NT2/D1 (cell line): ENCODE data around the gene CRACDL.

ENCODE experiments used
- DNase-seq: peaks from one replicate; pipeline ENCODE4 v3.0.0-alpha.2; 2011; ENCODE audit warnings: low read depth, low spot score
- H3K27me3 ChIP-seq: 2 replicates; pipeline ENCODE4 v1.6.0; 2011; ENCODE audit warnings: mild to moderate bottlenecking; ENCODE audit not compliant: insufficient read length, insufficient read depth
- H3K36me3 ChIP-seq: 2 replicates; pipeline ENCODE4 v1.6.1; 2011; ENCODE audit warnings: mild to moderate bottlenecking, low read length, mixed read lengths; ENCODE audit not compliant: insufficient read depth, insufficient read length
- H3K4me1 ChIP-seq: 2 replicates; pipeline ENCODE4 v1.5.1; 2011; ENCODE audit not compliant: insufficient read depth, insufficient read length
- H3K4me3 ChIP-seq: 2 replicates; pipeline ENCODE4 v1.5.1; 2011; ENCODE audit warnings: low read depth; ENCODE audit not compliant: insufficient read length
- H3K9ac ChIP-seq: 2 replicates; pipeline ENCODE4 v1.6.0; 2011; ENCODE audit warnings: low read depth; ENCODE audit not compliant: insufficient read length
- H3K9me3 ChIP-seq: 2 replicates; pipeline ENCODE4 v1.5.1; 2011; ENCODE audit warnings: mild to moderate bottlenecking, low read length; ENCODE audit not compliant: insufficient read depth
- SUZ12 ChIP-seq: IDR thresholded peaks from 2 replicates; pipeline ENCODE4 v1.6.1; 2011; ENCODE audit not compliant: insufficient read length, insufficient read depth; ENCODE audit errors: extremely low read depth
- YY1 ChIP-seq: IDR thresholded peaks from 2 replicates; pipeline ENCODE4 v1.6.1; 2011; ENCODE audit not compliant: insufficient read length, insufficient read depth
- ZNF274 ChIP-seq: IDR thresholded peaks from 2 replicates; pipeline ENCODE4 v1.6.1; 2011; ENCODE audit warnings: mild to moderate bottlenecking, low read depth, low read length

CRACDL gene

GRCh38 chr2:98932164-98932563, 3.9 kb downstream of the CRACDL start:
- DNase-seq = no peak
- no peaks in the 10 kb centered on the region for H3K36me3 ChIP-seq
- no peak overlapping the region for H3K4me3 ChIP-seq
- TF ChIP-seq ZNF274 = no peak
- TF ChIP-seq YY1 = no peak
- H3K4me1 ChIP-seq = no peaks in the 10 kb centered on the region
- H3K9me3 ChIP-seq = no peaks in the 10 kb centered on the region
- no peak overlapping the region for H3K9ac ChIP-seq
- peaks cover 40% of the 10 kb centered on the region for H3K27me3 ChIP-seq

GRCh38 chr2:98931596-98931995, 4.4 kb downstream of the CRACDL start:
- Histone ChIP-seq H3K36me3 (no peaks in the 10 kb centered on the region), H3K4me1 (no peaks in the 10 kb centered on the region), H3K4me3 (no peak overlapping the region), H3K27me3 (peaks cover 35% of the 10 kb centered on the region), H3K9ac (no peak overlapping the region), H3K9me3 (no peaks in the 10 kb centered on the region)
- DNase-seq = no peak
- TF ChIP-seq YY1 (no peak), SUZ12 (no peak), ZNF274 (no peak)

GRCh38 chr2:98929920-98930319, 6.1 kb downstream of the CRACDL start:
- H3K36me3 ChIP-seq = no peaks in the 10 kb centered on the region
- H3K9me3 ChIP-seq = no peaks in the 10 kb centered on the region
- no peak for DNase-seq
- H3K4me3 ChIP-seq = no peak overlapping the region
- H3K27me3 ChIP-seq = peaks cover 22% of the 10 kb centered on the region
- H3K9ac ChIP-seq = no peak overlapping the region
- TF ChIP-seq ZNF274 = no peak
- no peak for TF ChIP-seq SUZ12
- no peak for TF ChIP-seq YY1
- no peaks in the 10 kb centered on the region for H3K4me1 ChIP-seq

GRCh38 chr2:98928242-98928641, 7.8 kb downstream of the CRACDL start:
- Histone ChIP-seq H3K9ac (no peak overlapping the region), H3K4me3 (no peak overlapping the region), H3K4me1 (no peaks in the 10 kb centered on the region), H3K9me3 (peaks cover 10% of the 10 kb centered on the region; the same call in 1 of the 2 replicates), H3K27me3 (peaks cover 6% of the 10 kb centered on the region), H3K36me3 (no peaks in the 10 kb centered on the region)
- TF ChIP-seq YY1 (no peak), ZNF274 (no peak), SUZ12 (no peak)
- DNase-seq = no peak

- H3K27me3 ChIP-seq = no peaks in the 10 kb centered on the region
- no peaks in the 10 kb centered on the region for H3K36me3 ChIP-seq
- no peaks in the 10 kb centered on the region for H3K4me1 ChIP-seq
- no peak overlapping the region for H3K9ac ChIP-seq
- TF ChIP-seq SUZ12 = no peak
- no peak for TF ChIP-seq ZNF274
- no peak for TF ChIP-seq YY1
- no peak for DNase-seq
- H3K4me3 ChIP-seq = no peak overlapping the region
- H3K9me3 ChIP-seq = peaks cover 12% of the 10 kb centered on the region; the same call in 1 of the 2 replicates
These were observed 9.0 kb downstream of the CRACDL start for GRCh38 chr2:98927027-98927426.

GRCh38 chr2:98926601-98927000, 9.4 kb downstream of the CRACDL start:
- DNase-seq = no peak
- TF ChIP-seq YY1 (no peak), SUZ12 (no peak), ZNF274 (no peak)
- Histone ChIP-seq H3K36me3 (no peaks in the 10 kb centered on the region), H3K4me1 (no peaks in the 10 kb centered on the region), H3K9ac (no peak overlapping the region), H3K4me3 (no peak overlapping the region), H3K27me3 (no peaks in the 10 kb centered on the region), H3K9me3 (peaks cover 12% of the 10 kb centered on the region; the same call in 1 of the 2 replicates)

- TF ChIP-seq ZNF274 = no peak
- no peak for TF ChIP-seq SUZ12
- TF ChIP-seq YY1 = no peak
These were observed 11.1 kb downstream of the CRACDL start for GRCh38 chr2:98924910-98925309.

More at GRCh38 chr2:98924910-98925309, 11.1 kb downstream of the CRACDL start:
- H3K27me3 ChIP-seq = no peaks in the 10 kb centered on the region
- DNase-seq = no peak
- peaks cover 12% of the 10 kb centered on the region; the same call in 1 of the 2 replicates for H3K9me3 ChIP-seq
- no peak overlapping the region for H3K9ac ChIP-seq
- no peak overlapping the region for H3K4me3 ChIP-seq
- no peaks in the 10 kb centered on the region for H3K4me1 ChIP-seq
- no peaks in the 10 kb centered on the region for H3K36me3 ChIP-seq
